HEK293 (cell line): ENCODE results near the gene BRD3.

Experiments used
- CTCF ChIA-PET: fragments of 350-600 bp; formaldehyde crosslinking; extraction: SDS; loops from one replicate; lab custom pipeline; 2021; ENCODE audit warnings: antibody characterized with exemption; lab: Yijun Ruan, JAX
- POLR2A ChIA-PET: fragments of 300-600 bp; formaldehyde crosslinking; extraction: SDS; loops from one replicate; lab custom pipeline; 2020; ENCODE audit warnings: antibody characterized with exemption, inconsistent platforms; lab: Yijun Ruan, JAX
- H3K27ac ChIP-seq: fragments of 200-500 bp; sonication (Bioruptor generic); 2 replicates; pipeline ENCODE4 v1.5.1; 2014; ENCODE audit warnings: low read depth, low read length, control low read depth, inconsistent platforms; ENCODE audit errors: extremely low read depth
- H3K36me3 ChIP-seq, 2 experiments: fragments of 200-500 bp in 1 of 2; sonication (Bioruptor generic) in 1 of 2; 1 replicate in 1 of 2; 2 replicates in 1 of 2; pipeline ENCODE4 v1.5.1; 2014 to 2017; ENCODE audit warnings: inconsistent platforms in 2 of 2, low read length in 2 of 2; ENCODE audit not compliant: control insufficient read depth in 2 of 2, insufficient read depth in 1 of 2
- H3K4me1 ChIP-seq: fragments of 200-500 bp; sonication (Bioruptor generic); 2 replicates; pipeline ENCODE4 v1.5.1; 2014; ENCODE audit warnings: mild to moderate bottlenecking, low read length, inconsistent platforms; ENCODE audit not compliant: control insufficient read depth, insufficient read depth
- H3K4me3 ChIP-seq: 2 replicates; pipeline ENCODE4 v1.5.1; 2011; ENCODE audit warnings: low read depth, mild to moderate bottlenecking, control low read depth, low read length, moderate library complexity
- H3K9me3 ChIP-seq: fragments of 200-500 bp; sonication (Bioruptor generic); 2 replicates; pipeline ENCODE4 v1.5.1; 2014; ENCODE audit warnings: low read depth, low read length, inconsistent platforms; ENCODE audit not compliant: control insufficient read depth, insufficient read depth
- KLF9 ChIP-seq: fragments of 450-650 bp; formaldehyde crosslinking; IDR thresholded peaks from 2 replicates; pipeline ENCODE4 v1.5.1; 2016; ENCODE audit warnings: missing biosample characterization, missing genetic modification characterization, low read depth
- SP7 ChIP-seq: fragments of 450-650 bp; formaldehyde crosslinking; IDR thresholded peaks from 2 replicates; pipeline ENCODE4 v1.5.1; 2016; ENCODE audit warnings: missing biosample characterization, missing genetic modification characterization
- YY2 ChIP-seq: fragments of 450-650 bp; formaldehyde crosslinking; IDR thresholded peaks from 2 replicates; pipeline ENCODE4 v1.5.1; 2016; ENCODE audit warnings: missing biosample characterization, missing genetic modification characterization
- ZNF133 ChIP-seq: fragments of 450-650 bp; formaldehyde crosslinking; IDR thresholded peaks from 2 replicates; pipeline ENCODE4 v1.5.1; 2016; ENCODE audit warnings: missing biosample characterization, missing genetic modification characterization
- ZNF155 ChIP-seq: fragments of 450-650 bp; formaldehyde crosslinking; IDR thresholded peaks from 2 replicates; pipeline ENCODE4 v1.5.1; 2016; ENCODE audit warnings: missing biosample characterization, missing genetic modification characterization
- ZNF175 ChIP-seq: fragments of 450-650 bp; formaldehyde crosslinking; IDR thresholded peaks from 2 replicates; pipeline ENCODE4 v1.5.1; 2016; ENCODE audit warnings: missing biosample characterization, missing genetic modification characterization
- ZNF214 ChIP-seq: fragments of 450-650 bp; formaldehyde crosslinking; IDR thresholded peaks from 2 replicates; pipeline ENCODE4 v1.5.1; 2017; ENCODE audit warnings: missing biosample characterization, mild to moderate bottlenecking, missing genetic modification characterization, borderline replicate concordance
- ZNF24 ChIP-seq: fragments of 450-650 bp; formaldehyde crosslinking; IDR thresholded peaks from 2 replicates; pipeline ENCODE4 v1.5.1; 2016; ENCODE audit warnings: missing biosample characterization, missing genetic modification characterization
- ZNF596 ChIP-seq: fragments of 450-650 bp; IDR thresholded peaks from 2 replicates; pipeline ENCODE4 v1.5.0; 2018; ENCODE audit warnings: missing biosample characterization, mild to moderate bottlenecking, missing genetic modification characterization, moderate library complexity
- TF ChIP-seq, protein P1 (sequence below): fragments of 450-650 bp; formaldehyde crosslinking; IDR thresholded peaks from 2 replicates; pipeline ENCODE4 v1.5.1; 2016; ENCODE audit warnings: missing biosample characterization, missing genetic modification characterization
- TF ChIP-seq, protein P2 (sequence below): fragments of 450-650 bp; formaldehyde crosslinking; IDR thresholded peaks from 2 replicates; pipeline ENCODE4 v1.5.1; 2016; ENCODE audit warnings: missing biosample characterization, missing genetic modification characterization
- TF ChIP-seq, protein P3 (sequence below): fragments of 450-650 bp; formaldehyde crosslinking; IDR thresholded peaks from 2 replicates; pipeline ENCODE4 v1.5.1; 2016; ENCODE audit warnings: missing biosample characterization, missing genetic modification characterization
- TF ChIP-seq, protein P4 (sequence below): fragments of 450-650 bp; formaldehyde crosslinking; IDR thresholded peaks from 2 replicates; pipeline ENCODE4 v1.5.1; 2016; ENCODE audit warnings: missing biosample characterization, missing genetic modification characterization, borderline replicate concordance
- TF ChIP-seq, protein P5 (sequence below): fragments of 450-650 bp; formaldehyde crosslinking; IDR thresholded peaks from 2 replicates; pipeline ENCODE4 v1.5.0; 2017; ENCODE audit warnings: missing biosample characterization, missing genetic modification characterization, borderline replicate concordance
- TF ChIP-seq, protein P6 (sequence below): fragments of 450-650 bp; formaldehyde crosslinking; IDR thresholded peaks from 2 replicates; pipeline ENCODE4 v1.5.1; 2016; ENCODE audit warnings: missing biosample characterization, missing genetic modification characterization

The BRD3 gene

DNA sequence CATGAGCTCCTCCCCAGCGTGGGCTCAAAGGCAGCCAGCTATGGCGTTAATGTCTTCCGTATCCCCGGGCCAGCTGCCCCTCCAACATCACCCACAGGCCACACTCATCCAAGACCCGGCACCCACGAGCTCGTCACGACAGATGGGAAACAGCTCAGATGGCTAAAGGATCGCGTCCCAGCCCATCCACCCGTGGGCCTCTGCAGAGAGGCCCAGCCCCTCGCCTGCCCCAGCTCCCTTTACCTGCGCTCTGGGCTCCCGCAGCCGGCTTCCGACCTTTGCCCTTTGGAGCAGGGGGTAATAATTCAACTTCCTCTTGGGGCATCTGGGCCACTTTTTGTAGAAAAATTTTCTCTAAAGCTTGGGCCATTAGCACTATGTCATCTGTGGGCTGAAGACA lies 16.5 kb downstream of the BRD3 start (continued):
- TF ChIP-seq ZNF133 (no peak), SP7 (tag by site-specific recombination) (no peak), KLF9 (tag by site-specific recombination) (no peak), ZNF596 (tag by site-specific recombination) (no peak)
- TF ChIP-seq, protein P1, sequence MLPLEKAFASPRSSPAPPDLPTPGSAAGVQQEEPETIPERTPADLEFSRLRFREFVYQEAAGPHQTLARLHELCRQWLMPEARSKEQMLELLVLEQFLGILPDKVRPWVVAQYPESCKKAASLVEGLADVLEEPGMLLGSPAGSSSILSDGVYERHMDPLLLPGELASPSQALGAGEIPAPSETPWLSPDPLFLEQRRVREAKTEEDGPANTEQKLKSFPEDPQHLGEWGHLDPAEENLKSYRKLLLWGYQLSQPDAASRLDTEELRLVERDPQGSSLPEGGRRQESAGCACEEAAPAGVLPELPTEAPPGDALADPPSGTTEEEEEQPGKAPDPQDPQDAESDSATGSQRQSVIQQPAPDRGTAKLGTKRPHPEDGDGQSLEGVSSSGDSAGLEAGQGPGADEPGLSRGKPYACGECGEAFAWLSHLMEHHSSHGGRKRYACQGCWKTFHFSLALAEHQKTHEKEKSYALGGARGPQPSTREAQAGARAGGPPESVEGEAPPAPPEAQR = no peak
- TF ChIP-seq, protein P2, sequence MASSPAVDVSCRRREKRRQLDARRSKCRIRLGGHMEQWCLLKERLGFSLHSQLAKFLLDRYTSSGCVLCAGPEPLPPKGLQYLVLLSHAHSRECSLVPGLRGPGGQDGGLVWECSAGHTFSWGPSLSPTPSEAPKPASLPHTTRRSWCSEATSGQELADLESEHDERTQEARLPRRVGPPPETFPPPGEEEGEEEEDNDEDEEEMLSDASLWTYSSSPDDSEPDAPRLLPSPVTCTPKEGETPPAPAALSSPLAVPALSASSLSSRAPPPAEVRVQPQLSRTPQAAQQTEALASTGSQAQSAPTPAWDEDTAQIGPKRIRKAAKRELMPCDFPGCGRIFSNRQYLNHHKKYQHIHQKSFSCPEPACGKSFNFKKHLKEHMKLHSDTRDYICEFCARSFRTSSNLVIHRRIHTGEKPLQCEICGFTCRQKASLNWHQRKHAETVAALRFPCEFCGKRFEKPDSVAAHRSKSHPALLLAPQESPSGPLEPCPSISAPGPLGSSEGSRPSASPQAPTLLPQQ (tag by site-specific recombination) = no peak
- TF ChIP-seq, all 188 proteins: peak for 0

DNA sequence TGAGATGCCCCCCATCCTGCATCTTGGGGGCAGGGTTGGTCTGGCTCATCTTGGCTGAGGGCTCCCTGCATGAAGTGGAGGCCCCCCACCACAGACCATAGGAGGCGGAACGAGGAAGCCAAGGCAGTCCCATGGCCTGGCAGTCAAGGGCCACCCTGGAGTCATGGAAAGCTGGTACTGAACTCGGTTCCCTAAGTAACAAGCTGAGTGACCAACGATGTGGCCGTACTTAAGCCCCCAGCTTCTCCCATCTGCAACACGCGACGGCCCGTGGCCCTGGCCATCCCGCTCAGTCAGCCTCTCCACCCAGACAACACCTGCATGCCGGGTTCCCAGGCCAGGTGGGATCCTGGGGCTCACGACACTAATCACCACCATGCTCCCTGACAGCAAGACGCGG lies 17.1 kb downstream of the BRD3 start:
- peaks cover 4 to 85% of the 10 kb centered on the region in 2 experiments; a peak in 2 of 3 replicates for H3K36me3 ChIP-seq
- CTCF ChIA-PET = no interaction called here
- TF ChIP-seq YY2 (tag by site-specific recombination) (no peak), ZNF155 (no peak), SP7 (tag by site-specific recombination) (no peak), ZNF175 (tag by site-specific recombination) (no peak), ZNF24 (tag by site-specific recombination) (no peak), ZNF214 (tag by site-specific recombination) (no peak)
- TF ChIP-seq, protein P3, sequence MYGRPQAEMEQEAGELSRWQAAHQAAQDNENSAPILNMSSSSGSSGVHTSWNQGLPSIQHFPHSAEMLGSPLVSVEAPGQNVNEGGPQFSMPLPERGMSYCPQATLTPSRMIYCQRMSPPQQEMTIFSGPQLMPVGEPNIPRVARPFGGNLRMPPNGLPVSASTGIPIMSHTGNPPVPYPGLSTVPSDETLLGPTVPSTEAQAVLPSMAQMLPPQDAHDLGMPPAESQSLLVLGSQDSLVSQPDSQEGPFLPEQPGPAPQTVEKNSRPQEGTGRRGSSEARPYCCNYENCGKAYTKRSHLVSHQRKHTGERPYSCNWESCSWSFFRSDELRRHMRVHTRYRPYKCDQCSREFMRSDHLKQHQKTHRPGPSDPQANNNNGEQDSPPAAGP (tag by site-specific recombination) = no peak
- TF ChIP-seq, protein P4, sequence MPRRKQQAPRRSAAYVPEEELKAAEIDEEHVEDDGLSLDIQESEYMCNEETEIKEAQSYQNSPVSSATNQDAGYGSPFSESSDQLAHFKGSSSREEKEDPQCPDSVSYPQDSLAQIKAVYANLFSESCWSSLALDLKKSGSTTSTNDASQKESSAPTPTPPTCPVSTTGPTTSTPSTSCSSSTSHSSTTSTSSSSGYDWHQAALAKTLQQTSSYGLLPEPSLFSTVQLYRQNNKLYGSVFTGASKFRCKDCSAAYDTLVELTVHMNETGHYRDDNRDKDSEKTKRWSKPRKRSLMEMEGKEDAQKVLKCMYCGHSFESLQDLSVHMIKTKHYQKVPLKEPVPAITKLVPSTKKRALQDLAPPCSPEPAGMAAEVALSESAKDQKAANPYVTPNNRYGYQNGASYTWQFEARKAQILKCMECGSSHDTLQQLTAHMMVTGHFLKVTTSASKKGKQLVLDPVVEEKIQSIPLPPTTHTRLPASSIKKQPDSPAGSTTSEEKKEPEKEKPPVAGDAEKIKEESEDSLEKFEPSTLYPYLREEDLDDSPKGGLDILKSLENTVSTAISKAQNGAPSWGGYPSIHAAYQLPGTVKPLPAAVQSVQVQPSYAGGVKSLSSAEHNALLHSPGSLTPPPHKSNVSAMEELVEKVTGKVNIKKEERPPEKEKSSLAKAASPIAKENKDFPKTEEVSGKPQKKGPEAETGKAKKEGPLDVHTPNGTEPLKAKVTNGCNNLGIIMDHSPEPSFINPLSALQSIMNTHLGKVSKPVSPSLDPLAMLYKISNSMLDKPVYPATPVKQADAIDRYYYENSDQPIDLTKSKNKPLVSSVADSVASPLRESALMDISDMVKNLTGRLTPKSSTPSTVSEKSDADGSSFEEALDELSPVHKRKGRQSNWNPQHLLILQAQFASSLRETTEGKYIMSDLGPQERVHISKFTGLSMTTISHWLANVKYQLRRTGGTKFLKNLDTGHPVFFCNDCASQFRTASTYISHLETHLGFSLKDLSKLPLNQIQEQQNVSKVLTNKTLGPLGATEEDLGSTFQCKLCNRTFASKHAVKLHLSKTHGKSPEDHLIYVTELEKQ (tag by site-specific recombination) = no peak
- TF ChIP-seq, protein P5, sequence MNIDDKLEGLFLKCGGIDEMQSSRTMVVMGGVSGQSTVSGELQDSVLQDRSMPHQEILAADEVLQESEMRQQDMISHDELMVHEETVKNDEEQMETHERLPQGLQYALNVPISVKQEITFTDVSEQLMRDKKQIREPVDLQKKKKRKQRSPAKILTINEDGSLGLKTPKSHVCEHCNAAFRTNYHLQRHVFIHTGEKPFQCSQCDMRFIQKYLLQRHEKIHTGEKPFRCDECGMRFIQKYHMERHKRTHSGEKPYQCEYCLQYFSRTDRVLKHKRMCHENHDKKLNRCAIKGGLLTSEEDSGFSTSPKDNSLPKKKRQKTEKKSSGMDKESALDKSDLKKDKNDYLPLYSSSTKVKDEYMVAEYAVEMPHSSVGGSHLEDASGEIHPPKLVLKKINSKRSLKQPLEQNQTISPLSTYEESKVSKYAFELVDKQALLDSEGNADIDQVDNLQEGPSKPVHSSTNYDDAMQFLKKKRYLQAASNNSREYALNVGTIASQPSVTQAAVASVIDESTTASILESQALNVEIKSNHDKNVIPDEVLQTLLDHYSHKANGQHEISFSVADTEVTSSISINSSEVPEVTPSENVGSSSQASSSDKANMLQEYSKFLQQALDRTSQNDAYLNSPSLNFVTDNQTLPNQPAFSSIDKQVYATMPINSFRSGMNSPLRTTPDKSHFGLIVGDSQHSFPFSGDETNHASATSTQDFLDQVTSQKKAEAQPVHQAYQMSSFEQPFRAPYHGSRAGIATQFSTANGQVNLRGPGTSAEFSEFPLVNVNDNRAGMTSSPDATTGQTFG (tag by site-specific recombination) = no peak
- TF ChIP-seq, protein P6, sequence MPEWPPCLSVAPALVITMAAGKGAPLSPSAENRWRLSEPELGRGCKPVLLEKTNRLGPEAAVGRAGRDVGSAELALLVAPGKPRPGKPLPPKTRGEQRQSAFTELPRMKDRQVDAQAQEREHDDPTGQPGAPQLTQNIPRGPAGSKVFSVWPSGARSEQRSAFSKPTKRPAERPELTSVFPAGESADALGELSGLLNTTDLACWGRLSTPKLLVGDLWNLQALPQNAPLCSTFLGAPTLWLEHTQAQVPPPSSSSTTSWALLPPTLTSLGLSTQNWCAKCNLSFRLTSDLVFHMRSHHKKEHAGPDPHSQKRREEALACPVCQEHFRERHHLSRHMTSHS (tag by site-specific recombination) = no peak
- H3K4me1 ChIP-seq = no peaks in the 10 kb centered on the region
- H3K9me3 ChIP-seq = no peaks in the 10 kb centered on the region
- POLR2A ChIA-PET = interaction anchor here (1.0 to 1.2 kb wide), 2 partner anchors 13 to 15 kb away, joined by 3 read pairs; no protein-coding TSS in a partner anchor
- H3K27ac ChIP-seq = no peak overlapping the region
- no peak overlapping the region for H3K4me3 ChIP-seq
